NCI-H82 (cell line): ENCODE results near the gene NRXN3.

Source experiments
- DNase-seq: peaks from one replicate; lab custom pipeline; 2025; lab: John Stamatoyannopoulos, UW

The NRXN3 gene

GRCh38 chr14:78170203-78170602 is at the start of gene NRXN3:
TSS of gene NRXN3 (plus strand) at chr14:78170373. CDS start at chr14:78243094, 72,721 bp downstream.
- peak; percentile 61 for DNase-seq

- DNase-seq, result no peak
These were observed 47.7 kb upstream of the NRXN3 start for GRCh38 chr14:78122436-78122835.

DNA sequence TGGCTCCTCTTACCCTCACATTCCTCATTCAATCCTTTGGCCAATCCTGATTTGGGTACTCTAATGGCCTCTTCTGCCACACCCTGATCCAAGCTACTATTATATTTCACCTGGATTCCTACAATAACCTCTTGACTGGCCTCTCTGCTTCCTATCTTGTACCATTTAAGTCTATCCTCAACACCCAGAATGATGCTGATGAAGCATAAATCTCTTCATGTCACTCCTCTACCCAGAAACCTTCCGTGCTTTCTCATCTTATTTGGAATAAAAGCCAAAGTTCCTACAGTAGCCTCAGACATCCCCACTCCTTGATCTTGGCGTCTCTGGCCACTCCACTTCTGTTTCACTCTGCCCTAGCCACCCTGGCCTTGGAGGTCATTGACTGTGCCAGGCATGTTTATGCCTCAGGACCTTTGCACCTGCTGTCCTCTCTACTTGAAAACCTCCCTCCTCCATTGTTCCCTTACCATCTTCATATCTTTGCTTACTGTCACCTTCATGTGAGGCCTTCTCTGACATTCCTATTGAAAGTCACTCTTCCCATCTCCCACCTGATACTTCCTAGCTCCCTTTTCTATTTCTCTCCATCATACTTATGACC is 46.4 kb upstream of the NRXN3 start:
- no peak for DNase-seq

- DNase-seq, result no peak
These were observed 42.2 kb upstream of the NRXN3 start for GRCh38 chr14:78127961-78128360.

DNA sequence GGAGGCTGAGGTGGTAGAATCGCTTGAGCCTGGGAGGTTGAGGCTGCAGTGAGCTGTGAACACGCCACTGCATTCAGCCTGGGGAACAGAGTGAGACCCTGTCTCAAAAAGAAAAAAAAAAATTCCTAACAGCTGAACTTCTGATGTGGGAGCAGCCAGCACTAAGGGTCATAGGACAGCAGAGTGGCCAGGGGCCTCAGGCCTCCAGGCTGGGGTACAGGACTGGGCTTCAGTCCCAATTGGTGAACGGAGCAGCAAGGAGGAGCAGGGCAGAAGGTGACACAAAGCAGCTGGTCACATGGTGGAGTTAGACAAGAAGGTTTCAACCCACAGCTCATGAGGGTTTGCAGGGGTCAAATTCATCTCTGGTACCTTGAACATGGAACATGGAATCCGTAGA is 40.8 kb upstream of the NRXN3 start:
- no peak for DNase-seq

GRCh38 chr14:78130356-78130755 is 39.8 kb upstream of the NRXN3 start:
- no peak for DNase-seq

DNA sequence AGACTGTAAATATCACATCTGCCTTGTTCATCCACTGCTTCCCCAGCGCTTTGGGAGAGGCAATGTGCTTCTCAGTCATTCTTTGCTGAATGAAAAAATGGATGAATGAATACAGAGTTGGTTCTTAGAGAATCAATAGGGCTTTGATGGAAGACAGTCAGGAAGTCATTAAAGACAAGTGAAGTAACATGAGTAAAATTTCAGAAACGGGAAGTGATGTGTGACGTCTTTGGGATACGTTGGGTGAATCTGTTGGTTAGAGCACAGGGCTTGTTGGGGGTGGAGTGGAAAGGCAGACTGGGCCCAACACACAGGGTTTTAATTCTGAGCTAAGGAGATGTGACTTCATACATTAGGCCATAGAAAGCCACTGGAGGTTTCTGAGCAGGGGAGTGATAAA is 39.0 kb upstream of the NRXN3 start:
- no peak for DNase-seq

GRCh38 chr14:78131616-78132015 is 38.6 kb upstream of the NRXN3 start:
- no peak for DNase-seq

GRCh38 chr14:78135450-78135891 is 34.7 kb upstream of the NRXN3 start:
- no peak for DNase-seq

DNA sequence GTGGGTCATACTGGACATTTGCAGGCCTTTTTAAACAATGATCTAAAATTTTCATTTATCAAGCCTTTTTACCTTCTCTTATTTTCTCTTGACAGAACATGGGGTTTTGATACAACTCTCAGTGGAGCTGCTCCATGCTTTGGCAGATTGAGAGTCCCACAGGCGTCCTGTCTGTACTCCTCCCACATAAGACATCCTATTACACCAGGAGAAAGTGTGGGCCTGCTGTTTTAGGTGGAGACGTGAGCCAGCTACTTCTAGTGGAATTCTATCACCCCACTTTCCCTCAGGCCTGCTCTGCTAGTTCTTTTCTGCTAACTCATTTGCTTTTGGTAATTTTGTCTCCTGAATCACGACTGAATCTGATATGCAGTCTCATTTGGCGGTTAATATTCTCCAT is 33.5 kb upstream of the NRXN3 start:
- DNase-seq, result no peak

DNA sequence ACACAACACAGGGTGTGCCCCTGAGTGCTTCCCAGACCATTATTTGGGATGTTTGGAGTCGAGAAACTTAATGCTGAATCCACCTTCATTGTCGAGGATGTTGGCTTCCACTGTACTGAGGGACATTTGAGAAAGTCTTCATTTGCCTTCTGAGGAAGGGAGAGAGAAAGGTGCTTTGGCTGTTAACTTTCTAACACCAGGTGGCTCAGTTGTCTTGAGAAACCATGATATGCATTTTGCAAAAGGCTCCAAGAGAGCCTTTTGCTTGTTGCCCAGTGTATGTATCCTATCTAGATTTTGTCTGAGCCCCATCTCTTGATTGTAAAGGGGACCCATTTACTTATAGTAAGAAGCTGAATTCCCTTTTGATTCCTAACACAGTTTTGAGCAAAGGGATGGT is 28.6 kb upstream of the NRXN3 start:
- peak; percentile 12 for DNase-seq

DNA sequence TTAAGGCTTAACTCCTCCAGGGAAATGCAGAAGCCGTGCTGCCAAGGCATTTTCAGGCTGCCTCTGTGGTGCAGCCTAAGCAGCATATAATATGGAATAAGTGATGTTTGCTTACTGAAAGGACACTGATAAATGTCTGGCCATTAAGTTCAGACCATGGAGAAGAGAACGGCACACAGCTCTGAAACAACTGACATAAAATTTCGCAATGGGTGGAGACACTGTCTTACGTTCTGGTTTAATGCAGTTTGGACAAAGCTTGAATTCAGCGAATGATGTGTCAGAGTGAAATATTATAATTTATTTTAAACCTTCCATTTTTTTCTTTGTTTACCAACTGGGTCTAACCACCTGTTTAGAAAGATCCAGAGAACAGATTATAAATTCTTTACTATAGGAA is 27.2 kb upstream of the NRXN3 start:
- no peak for DNase-seq

DNA sequence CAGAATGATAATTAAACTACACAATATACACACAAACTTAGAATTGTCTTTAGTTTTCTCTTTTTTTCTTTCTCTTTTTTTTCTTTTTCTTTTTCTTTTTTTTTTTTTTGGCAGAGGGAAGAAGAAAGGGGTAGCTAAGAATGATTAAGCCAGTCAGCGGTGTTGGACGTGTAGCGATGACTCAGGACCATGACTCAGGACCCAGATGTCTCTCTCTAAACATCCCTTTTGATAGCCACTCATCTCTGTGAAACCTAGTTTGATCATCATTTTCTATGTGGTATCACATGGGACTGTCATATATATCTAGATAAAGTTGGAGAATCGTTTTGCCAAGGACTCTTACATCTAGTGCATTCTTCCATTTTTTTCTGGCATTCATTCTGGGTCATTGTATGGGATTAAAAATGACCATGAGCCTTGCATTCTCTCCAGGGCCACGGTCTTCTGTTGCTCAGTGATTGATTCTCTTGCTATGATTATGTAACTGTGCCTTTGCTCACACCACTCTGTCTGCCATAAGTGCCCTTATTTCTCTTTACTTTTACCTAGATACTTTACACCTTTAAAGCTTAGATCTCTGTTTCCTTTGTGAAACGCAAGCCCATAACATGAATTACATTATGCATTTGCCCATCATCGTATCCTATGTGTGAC is 26.6 kb upstream of the NRXN3 start:
- no peak for DNase-seq

GRCh38 chr14:78152201-78153063 is 17.7 kb upstream of the NRXN3 start:
- DNase-seq, result no peak

DNA sequence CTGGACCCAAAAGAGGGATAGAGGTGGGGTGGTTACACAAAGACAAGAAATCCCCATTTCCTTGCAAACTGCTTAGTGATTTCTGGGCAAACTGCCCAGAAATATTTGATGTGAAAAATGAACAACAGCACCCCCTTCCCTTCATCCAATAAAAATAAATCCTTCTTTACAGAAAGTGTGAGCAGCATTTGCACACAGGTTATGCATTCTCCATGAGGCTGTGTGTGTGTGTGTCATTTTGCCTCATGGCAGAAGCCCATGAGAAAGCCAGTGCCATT is 17.2 kb upstream of the NRXN3 start:
- DNase-seq, result no peak

DNA sequence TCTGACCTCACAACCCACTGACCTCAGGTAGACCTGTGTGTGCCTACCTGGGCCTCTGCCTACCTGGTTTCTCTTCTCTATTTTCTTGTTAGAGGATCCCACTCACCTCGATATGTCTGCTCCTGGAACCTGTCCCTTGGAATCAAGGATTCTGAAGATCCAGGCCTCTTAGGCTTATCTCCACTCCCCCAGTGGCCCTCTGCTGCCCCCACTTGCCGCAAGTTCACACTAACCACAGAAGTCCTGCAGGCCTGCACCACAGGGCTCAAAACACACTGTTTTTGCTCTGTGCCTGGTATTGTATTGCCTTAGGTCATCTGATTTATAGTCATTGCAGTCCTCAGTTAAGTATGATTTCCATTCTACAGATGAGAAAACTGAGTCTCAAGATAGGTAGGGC is 15.3 kb upstream of the NRXN3 start:
- peak; percentile 37 for DNase-seq

DNA sequence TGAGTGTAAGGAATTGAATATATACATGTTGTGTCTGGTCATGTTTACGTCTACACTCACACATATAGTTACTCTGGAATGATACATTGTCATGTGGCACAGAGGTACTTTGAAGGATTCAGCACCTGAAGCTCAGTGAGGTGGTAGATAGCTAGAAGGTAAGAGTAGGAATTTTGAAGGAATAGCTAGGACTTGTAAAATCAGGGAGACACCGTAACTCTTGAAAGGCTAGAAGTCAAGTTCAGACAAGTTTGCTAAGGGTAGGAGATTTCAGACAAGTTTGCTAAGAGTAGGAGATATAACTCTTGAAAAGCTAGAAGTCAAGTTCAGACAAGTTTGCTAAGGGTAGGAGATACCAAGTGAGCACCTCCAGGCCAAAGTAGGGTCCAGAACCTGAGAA is 14.0 kb upstream of the NRXN3 start:
- DNase-seq, result no peak

DNA sequence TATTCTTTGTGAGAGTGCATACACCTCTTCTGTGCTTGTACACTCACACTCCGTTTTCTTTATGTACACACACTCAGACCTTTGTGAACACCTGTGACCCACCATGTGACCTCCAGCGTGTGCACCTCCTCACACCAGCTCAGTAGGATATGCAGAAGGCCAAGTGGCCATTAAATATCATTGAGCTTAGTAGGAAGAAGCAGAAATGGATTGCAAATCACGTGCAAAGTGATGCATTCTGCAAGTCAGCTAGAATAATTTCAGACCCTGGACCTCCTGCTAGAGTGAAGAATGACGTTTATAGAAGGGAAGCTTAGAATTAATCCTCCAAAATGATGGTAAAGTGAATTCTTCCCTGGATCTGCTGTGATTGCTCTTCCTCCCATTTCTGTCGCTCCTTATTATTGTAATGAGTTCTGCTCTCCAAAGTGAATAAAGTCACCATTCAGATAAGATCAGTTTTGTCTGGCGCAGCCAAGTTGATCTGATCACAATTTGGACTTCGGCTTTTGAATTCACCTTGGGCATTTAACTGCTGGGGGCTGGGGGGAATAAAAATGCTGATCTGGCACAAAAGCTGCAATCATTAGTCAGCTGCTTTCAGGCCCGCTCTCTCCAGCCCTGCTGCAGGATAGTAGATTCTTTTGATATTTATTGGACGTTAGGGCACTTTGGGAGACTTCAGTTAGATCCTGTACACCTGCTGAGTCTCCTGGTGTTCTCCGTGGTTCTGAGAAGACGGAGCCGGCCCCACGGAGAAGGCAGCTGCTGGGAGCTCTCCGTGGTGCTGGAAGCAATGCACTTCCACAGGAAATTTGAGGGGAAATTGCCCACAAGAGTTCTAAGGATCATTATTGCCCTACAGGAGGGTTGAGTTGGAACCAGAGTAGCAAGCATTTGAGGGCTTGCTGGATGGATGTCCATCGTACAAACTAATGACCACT is 12.4 kb upstream of the NRXN3 start:
- no peak for DNase-seq

GRCh38 chr14:78162202-78162601 is 8.0 kb upstream of the NRXN3 start:
- DNase-seq, result no peak

DNA sequence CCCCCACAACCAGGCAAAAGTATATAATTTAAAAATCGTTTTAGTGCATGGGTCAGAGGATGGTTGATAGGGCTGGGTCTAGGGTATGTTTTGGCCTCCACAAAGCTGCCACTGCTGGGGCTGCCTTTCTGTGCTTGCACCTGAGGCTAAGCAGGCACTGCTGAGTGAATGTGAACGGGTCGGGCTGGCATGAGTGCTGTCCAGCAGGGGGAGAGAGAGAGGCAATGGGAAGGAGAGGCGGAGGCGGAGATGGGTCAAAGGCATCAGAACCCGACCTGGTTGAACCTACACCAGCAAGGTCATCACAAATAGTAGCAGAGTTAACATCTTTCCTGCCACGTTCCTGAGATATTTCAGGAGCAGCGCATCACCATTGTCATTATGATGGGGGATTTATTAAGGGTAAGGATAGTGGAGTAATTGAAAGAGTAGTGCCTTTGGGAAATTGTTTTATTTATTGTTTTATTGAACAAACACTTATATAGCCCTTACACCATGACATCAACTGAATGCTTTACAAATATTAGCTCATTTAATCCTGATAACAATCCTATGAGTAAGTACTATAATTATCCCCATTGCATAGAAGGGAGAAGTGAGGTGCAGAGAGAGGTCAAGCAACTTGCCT is 5.8 kb upstream of the NRXN3 start:
- DNase-seq, result peak; percentile 76

- DNase-seq, result no peak
These were observed 2.3 kb downstream of the NRXN3 start for GRCh38 chr14:78172428-78172827.
